HepG2 (cell line): ENCODE measurements around the gene SBK1. TPM values are rescaled to one million over a fixed set of nuclear protein-coding genes. Genes with fewer than 3 reads are reported as not detected.
A peak's percentile ranks its signal among the peaks of the same experiment; 100 is the strongest.

Experiments
- ESRRA ChIP-seq: sonication (generic); formaldehyde crosslinking; IDR thresholded peaks from 2 replicates; pipeline ENCODE4 v1.5.1; 2020; ENCODE audit warnings: mild to moderate bottlenecking, low read depth, missing genetic modification reagents
- FOXA3 ChIP-seq: IDR thresholded peaks from 2 replicates; pipeline ENCODE4 v1.6.1; 2016; ENCODE audit warnings: missing genetic modification reagents, missing compliant biosample characterization
- GABPB1 ChIP-seq: IDR thresholded peaks from 2 replicates; pipeline ENCODE4 v1.6.1; 2016; ENCODE audit warnings: mild to moderate bottlenecking, missing genetic modification reagents, moderate library complexity, missing compliant biosample characterization
- GATA4 ChIP-seq: sonication (generic); IDR thresholded peaks from 2 replicates; pipeline ENCODE4 v1.6.1; 2016; ENCODE audit warnings: antibody characterized with exemption, low read depth, borderline replicate concordance
- HDAC2 ChIP-seq: sonication (generic); formaldehyde crosslinking; IDR thresholded peaks from 2 replicates; pipeline ENCODE4 v1.4.0; 2020; ENCODE audit warnings: missing genetic modification reagents
- ISX ChIP-seq: sonication (generic); formaldehyde crosslinking; conservative IDR thresholded peaks from 2 replicates; pipeline ENCODE4 v1.5.0; 2020; ENCODE audit warnings: missing genetic modification reagents
- KLF11 ChIP-seq: IDR thresholded peaks from 2 replicates; pipeline ENCODE4 v1.6.1; 2016; ENCODE audit warnings: missing compliant biosample characterization
- MZF1 ChIP-seq: sonication (generic); formaldehyde crosslinking; IDR thresholded peaks from 2 replicates; pipeline ENCODE4 v1.8.1; 2023; ENCODE audit warnings: mild to moderate bottlenecking, missing genetic modification reagents, borderline replicate concordance
- WIZ ChIP-seq: sonication (generic); formaldehyde crosslinking; IDR thresholded peaks from 2 replicates; pipeline ENCODE4 v1.5.1; 2020; ENCODE audit warnings: mild to moderate bottlenecking, missing genetic modification reagents
- ZNF746 ChIP-seq: sonication (generic); formaldehyde crosslinking; IDR thresholded peaks from 2 replicates; pipeline ENCODE4 v1.8.0; 2022; ENCODE audit warnings: mild to moderate bottlenecking, missing genetic modification reagents
- ZNF790 ChIP-seq: sonication (generic); formaldehyde crosslinking; IDR thresholded peaks from 2 replicates; pipeline ENCODE4 v1.8.0; 2022; ENCODE audit warnings: missing genetic modification reagents, mild to moderate bottlenecking, borderline replicate concordance
- polyA plus RNA-seq, 8 experiments: library from polyadenylated mRNA; depleted of rRNA in 3 of 8; stranded (reverse) in 7 of 8; unstranded in 1 of 8; fragments of >200 nt; fragmentation: Illumina TruSeq in 4 of 8; extraction: Trizol in 4 of 8; gene quantifications; 2 replicates each; pipeline versions ENCODE4 v1.2.1 to v1.2.3, GENCODE V29; 2011 to 2016; ENCODE audit warnings: low read depth in 4 of 8, missing spikeins in 1 of 8, mixed read lengths in 1 of 8; ENCODE audit not compliant: insufficient read depth in 1 of 8
- total RNA-seq, 5 experiments: library from RNA; depleted of rRNA; stranded (reverse); fragments of >200 nt; fragmentation: Illumina TruSeq; extraction: Trizol; gene quantifications; 2 replicates each; pipeline ENCODE4 v1.2.3, GENCODE V29; 2016; ENCODE audit warnings: low read depth in 1 of 5
- TF ChIP-seq, protein P1 (sequence below): IDR thresholded peaks from 2 replicates; pipeline ENCODE4 v1.6.1; 2016; ENCODE audit warnings: low read depth, missing genetic modification reagents, missing compliant biosample characterization
- TF ChIP-seq, protein P2 (sequence below): sonication (generic); formaldehyde crosslinking; IDR thresholded peaks from 2 replicates; pipeline ENCODE4 v1.5.0; 2020; ENCODE audit warnings: mild to moderate bottlenecking, low read depth, missing genetic modification reagents, borderline replicate concordance
- TF ChIP-seq, protein P3 (sequence below): sonication (generic); formaldehyde crosslinking; IDR thresholded peaks from 2 replicates; pipeline ENCODE4 v1.4.0; 2020; ENCODE audit warnings: missing genetic modification reagents, borderline replicate concordance
- TF ChIP-seq, protein P4 (sequence below): IDR thresholded peaks from 2 replicates; pipeline ENCODE4 v1.6.1; 2016; ENCODE audit warnings: missing compliant biosample characterization, missing genetic modification reagents, borderline replicate concordance
- TF ChIP-seq, protein P5 (sequence below): sonication (generic); formaldehyde crosslinking; IDR thresholded peaks from 2 replicates; pipeline ENCODE4 v1.5.0; 2020; ENCODE audit warnings: missing genetic modification reagents

Gene SBK1
- total and polyA plus RNA-seq, 2 of the 13 experiments (the other 11 are each of a cell fraction or from before 2014, with no cell fraction given) = 0.15 to 0.17 TPM

DNA sequence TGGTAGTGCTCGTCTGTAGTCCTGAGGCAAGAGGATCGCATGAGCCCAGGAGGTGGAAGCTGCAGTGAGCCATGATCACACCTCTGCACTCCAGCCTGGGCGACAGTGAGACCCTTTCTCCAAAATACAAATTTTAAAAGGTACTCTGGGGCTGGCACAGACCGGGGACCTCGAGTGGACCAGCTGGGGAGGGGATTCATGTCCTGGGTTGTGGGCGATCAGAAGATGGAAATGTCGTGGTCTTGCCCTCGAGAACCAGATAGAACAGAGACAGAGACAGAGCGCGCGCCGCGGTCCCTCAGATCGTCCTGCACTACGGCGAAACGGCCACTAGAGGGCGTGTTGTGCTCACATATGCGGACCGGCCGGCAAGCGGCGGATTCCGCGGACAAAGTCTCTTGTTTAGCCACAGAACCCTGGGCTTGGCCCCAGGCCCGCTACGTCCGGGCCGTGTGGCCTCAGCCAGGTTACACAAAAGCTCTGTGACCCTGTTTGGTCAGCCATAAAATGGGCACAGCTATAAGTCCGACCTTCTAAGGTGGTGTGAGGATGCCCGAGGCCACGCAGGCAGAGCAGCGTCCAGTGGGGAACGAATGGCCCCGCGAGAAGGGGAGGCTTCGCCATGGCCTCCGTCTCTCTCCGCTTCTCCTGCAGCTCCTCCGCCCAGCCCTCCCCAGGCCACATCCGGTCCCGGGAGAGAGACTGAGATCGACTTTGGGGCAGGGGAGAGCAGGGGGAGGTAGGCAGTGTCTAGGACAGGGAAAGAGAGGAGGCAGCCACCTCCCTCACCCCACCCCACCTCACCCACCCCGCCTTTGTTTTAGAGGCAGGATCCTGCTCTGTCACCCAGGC lies 14.6 kb upstream of the SBK1 start (continued):
- TF ChIP-seq, protein P1, sequence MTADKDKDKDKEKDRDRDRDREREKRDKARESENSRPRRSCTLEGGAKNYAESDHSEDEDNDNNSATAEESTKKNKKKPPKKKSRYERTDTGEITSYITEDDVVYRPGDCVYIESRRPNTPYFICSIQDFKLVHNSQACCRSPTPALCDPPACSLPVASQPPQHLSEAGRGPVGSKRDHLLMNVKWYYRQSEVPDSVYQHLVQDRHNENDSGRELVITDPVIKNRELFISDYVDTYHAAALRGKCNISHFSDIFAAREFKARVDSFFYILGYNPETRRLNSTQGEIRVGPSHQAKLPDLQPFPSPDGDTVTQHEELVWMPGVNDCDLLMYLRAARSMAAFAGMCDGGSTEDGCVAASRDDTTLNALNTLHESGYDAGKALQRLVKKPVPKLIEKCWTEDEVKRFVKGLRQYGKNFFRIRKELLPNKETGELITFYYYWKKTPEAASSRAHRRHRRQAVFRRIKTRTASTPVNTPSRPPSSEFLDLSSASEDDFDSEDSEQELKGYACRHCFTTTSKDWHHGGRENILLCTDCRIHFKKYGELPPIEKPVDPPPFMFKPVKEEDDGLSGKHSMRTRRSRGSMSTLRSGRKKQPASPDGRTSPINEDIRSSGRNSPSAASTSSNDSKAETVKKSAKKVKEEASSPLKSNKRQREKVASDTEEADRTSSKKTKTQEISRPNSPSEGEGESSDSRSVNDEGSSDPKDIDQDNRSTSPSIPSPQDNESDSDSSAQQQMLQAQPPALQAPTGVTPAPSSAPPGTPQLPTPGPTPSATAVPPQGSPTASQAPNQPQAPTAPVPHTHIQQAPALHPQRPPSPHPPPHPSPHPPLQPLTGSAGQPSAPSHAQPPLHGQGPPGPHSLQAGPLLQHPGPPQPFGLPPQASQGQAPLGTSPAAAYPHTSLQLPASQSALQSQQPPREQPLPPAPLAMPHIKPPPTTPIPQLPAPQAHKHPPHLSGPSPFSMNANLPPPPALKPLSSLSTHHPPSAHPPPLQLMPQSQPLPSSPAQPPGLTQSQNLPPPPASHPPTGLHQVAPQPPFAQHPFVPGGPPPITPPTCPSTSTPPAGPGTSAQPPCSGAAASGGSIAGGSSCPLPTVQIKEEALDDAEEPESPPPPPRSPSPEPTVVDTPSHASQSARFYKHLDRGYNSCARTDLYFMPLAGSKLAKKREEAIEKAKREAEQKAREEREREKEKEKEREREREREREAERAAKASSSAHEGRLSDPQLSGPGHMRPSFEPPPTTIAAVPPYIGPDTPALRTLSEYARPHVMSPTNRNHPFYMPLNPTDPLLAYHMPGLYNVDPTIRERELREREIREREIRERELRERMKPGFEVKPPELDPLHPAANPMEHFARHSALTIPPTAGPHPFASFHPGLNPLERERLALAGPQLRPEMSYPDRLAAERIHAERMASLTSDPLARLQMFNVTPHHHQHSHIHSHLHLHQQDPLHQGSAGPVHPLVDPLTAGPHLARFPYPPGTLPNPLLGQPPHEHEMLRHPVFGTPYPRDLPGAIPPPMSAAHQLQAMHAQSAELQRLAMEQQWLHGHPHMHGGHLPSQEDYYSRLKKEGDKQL (CRISPR knock-in tag) = no peak
- TF ChIP-seq, protein P2, sequence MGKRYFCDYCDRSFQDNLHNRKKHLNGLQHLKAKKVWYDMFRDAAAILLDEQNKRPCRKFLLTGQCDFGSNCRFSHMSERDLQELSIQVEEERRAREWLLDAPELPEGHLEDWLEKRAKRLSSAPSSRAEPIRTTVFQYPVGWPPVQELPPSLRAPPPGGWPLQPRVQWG (CRISPR knock-in tag) = no peak
- TF ChIP-seq HDAC2 (CRISPR knock-in tag) (0 out of 2 replicates have a peak, but pooled peaks have one; percentile 14), ZNF790 (no peak), GABPB1 (CRISPR knock-in tag) (peak; percentile 78), WIZ (CRISPR knock-in tag) (no peak), ISX (CRISPR knock-in tag) (no peak), ESRRA (CRISPR knock-in tag) (0 out of 2 replicates have a peak, but pooled peaks have one; percentile 47), MZF1 (CRISPR knock-in tag) (no peak), ZNF746 (CRISPR knock-in tag) (peak; percentile 37; the same call in 1 of the 2 replicates), GATA4 (no peak), FOXA3 (CRISPR knock-in tag) (peak; percentile 53), KLF11 (CRISPR knock-in tag) (peak; percentile 89; the same call in 1 of the 2 replicates)
- TF ChIP-seq, protein P3, sequence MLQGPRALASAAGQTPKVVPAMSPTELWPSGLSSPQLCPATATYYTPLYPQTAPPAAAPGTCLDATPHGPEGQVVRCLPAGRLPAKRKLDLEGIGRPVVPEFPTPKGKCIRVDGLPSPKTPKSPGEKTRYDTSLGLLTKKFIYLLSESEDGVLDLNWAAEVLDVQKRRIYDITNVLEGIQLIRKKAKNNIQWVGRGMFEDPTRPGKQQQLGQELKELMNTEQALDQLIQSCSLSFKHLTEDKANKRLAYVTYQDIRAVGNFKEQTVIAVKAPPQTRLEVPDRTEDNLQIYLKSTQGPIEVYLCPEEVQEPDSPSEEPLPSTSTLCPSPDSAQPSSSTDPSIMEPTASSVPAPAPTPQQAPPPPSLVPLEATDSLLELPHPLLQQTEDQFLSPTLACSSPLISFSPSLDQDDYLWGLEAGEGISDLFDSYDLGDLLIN (CRISPR knock-in tag) = peak; percentile 79; the same call in 1 of the 2 replicates
- TF ChIP-seq, protein P4, sequence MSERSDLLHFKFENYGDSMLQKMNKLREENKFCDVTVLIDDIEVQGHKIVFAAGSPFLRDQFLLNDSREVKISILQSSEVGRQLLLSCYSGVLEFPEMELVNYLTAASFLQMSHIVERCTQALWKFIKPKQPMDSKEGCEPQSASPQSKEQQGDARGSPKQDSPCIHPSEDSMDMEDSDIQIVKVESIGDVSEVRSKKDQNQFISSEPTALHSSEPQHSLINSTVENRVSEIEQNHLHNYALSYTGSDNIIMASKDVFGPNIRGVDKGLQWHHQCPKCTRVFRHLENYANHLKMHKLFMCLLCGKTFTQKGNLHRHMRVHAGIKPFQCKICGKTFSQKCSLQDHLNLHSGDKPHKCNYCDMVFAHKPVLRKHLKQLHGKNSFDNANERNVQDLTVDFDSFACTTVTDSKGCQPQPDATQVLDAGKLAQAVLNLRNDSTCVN (CRISPR knock-in tag) = no peak
- TF ChIP-seq, protein P5, sequence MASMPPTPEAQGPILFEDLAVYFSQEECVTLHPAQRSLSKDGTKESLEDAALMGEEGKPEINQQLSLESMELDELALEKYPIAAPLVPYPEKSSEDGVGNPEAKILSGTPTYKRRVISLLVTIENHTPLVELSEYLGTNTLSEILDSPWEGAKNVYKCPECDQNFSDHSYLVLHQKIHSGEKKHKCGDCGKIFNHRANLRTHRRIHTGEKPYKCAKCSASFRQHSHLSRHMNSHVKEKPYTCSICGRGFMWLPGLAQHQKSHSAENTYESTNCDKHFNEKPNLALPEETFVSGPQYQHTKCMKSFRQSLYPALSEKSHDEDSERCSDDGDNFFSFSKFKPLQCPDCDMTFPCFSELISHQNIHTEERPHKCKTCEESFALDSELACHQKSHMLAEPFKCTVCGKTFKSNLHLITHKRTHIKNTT (CRISPR knock-in tag) = no peak
